ENCODE data around the gene GPX2. TPM values are rescaled to one million over a fixed set of nuclear protein-coding genes. Genes with fewer than 3 reads are reported as not detected.

GPX2 gene
- total and polyA plus RNA-seq, 10 of the 15 experiments (the other 5 are each of a cell fraction or from before 2014, with no cell fraction given), result not detected

DNA sequence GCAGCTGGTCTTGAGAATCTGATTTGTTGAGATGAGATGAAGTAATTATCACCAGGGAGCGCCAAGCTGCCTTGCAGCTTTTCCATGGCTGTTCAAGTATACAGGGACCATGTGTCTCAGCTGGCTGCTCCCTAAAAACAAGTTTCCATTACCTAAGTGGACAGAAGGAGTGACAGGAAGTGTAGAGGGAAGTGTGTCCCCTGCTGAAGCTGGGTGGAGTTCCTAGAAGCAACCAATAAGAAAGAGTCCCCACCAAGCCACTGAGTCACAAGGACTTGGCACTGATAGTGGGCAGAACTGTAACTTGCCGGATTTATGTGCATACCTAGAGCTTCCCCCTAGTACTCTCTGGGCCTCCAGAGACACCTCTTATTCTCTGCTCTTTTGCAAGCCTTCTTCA lies 1.5 kb upstream of the GPX2 start (continued):
- no peak for TF ChIP-seq POU2F2 (IDR thresholded peaks at IDR 0.05; ENCODE audit: borderline replicate concordance, low read depth, low read length)
- TF ChIP-seq BRCA1 (IDR thresholded peaks at IDR 0.05; ENCODE audit: low read depth, low read length), result no peak
- no peak for TF ChIP-seq ATF2 (IDR thresholded peaks at IDR 0.05; ENCODE audit: low read length)
- TF ChIP-seq RELB (IDR thresholded peaks at IDR 0.05; ENCODE audit: low read depth), result no peak
- no peak for TF ChIP-seq RELA (IDR thresholded peaks at IDR 0.05; ENCODE audit: borderline replicate concordance, partially characterized antibody)
- no peak for TF ChIP-seq CHD1 (IDR thresholded peaks at IDR 0.05; ENCODE audit: low read depth, low read length)

DNA sequence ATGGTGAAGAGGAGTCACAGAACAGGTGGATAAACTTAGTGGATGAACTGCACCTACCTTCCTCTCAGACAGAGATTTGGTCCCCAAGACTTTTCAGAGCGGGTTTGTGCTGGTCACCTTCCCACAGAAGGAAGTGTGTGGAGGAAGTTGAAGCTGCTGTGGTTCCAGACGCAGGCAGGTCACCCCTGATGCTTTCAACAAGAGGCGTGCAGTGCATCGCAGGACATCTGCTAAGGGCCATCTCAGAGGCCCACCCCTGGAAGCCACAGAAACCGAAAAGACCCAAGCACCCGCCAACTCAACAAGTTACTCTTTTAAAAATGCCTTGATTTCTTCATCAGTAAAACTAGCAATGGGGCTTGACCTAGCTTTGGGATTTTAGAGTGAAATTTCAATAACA lies 1.0 kb upstream of the GPX2 start:
- ATAC-seq (no peak), DNase-seq (ENCODE audit: low read depth, low spot score) (no peak), FAIRE-seq (no peak)
- Histone ChIP-seq H3K4me1 (ENCODE audit: control insufficient read depth, insufficient read depth, low read length) (no peaks in the 10 kb centered on the region), H3K27ac (ENCODE audit: control insufficient read depth, insufficient read depth) (no peak overlapping the region), H3K36me3 (ENCODE audit: control insufficient read depth in 2 of 2, insufficient read depth in 2 of 2, low read length in 1 of 2) (peaks cover 0 to 4% of the 10 kb centered on the region in 2 experiments; a peak in 2 of 4 replicates), H3K4me2 (ENCODE audit: control insufficient read depth, insufficient read depth) (no peak overlapping the region), H3K9ac (ENCODE audit: control insufficient read depth, insufficient read depth, low read length) (no peak overlapping the region), H3K79me2 (ENCODE audit: control insufficient read depth, insufficient read depth, low read length) (no peaks in the 10 kb centered on the region), H3K27me3 (replicated peaks in 1 of 2; ENCODE audit: control insufficient read depth in 2 of 2, insufficient read depth in 2 of 2, low read length in 1 of 2) (no peaks in the 10 kb centered on the region), H3K9me3 (replicated peaks; ENCODE audit: control insufficient read depth, insufficient read depth, low read length) (no peaks in the 10 kb centered on the region), H4K20me1 (ENCODE audit: control insufficient read depth, insufficient read depth) (no peaks in the 10 kb centered on the region), H2AFZ (ENCODE audit: control insufficient read depth, low read depth, low read length) (no peak overlapping the region), H3K4me3 (no peak overlapping the region)
- WGBS (ENCODE audit: insufficient coverage, insufficient replicate concordance, low lambda C conversion rate, missing lambda C conversion rate), result 33% methylated on average over 6 of the region's 6 CpGs
- ChIA-PET POLR2A (interaction anchor here (1.3 kb wide), 1 partner anchor 9 kb away, joined by 4 read pairs; no protein-coding TSS in a partner anchor), SMC1A (ENCODE audit: uncharacterized antibody, unreplicated experiment) (interaction anchor here (1.0 to 1.2 kb wide), 2 partner anchors 17 to 19 kb away, joined by 3 read pairs; no protein-coding TSS in a partner anchor), RAD21 (ENCODE audit: unreplicated experiment) (interaction anchor here (1.9 kb wide), 1 partner anchor 9 kb away, joined by 4 read pairs; no protein-coding TSS in a partner anchor), CTCF (interaction anchor here (0.6 to 2.3 kb wide), 5 partner anchors 9 to 164 kb away, joined by 3 to 7 read pairs (median 4); no protein-coding TSS in a partner anchor)
- intact Hi-C loops (cut with micrococcal nuclease; ENCODE audit: unreplicated experiment) (no loop called here), in situ Hi-C loops (cut with MboI) (no loop called here)
- BruUV-seq (replicated peaks), result no TSS peak
- no peak for TF ChIP-seq MYC (IDR thresholded peaks at IDR 0.05; ENCODE audit: insufficient read depth, insufficient read length, insufficient replicate concordance, low read length, severe bottlenecking)
- no peak for TF ChIP-seq ZNF24 (IDR thresholded peaks at IDR 0.05)
- no peak for TF ChIP-seq IKZF2 (IDR thresholded peaks at IDR 0.05)
- TF ChIP-seq IRF3 (IDR thresholded peaks at IDR 0.05), result no peak
- no peak for TF ChIP-seq SMAD5 (IDR thresholded peaks at IDR 0.05; ENCODE audit: low read depth)
- TF ChIP-seq RB1 (IDR thresholded peaks at IDR 0.05; ENCODE audit: borderline replicate concordance), result no peak
- TF ChIP-seq MLLT1 (IDR thresholded peaks at IDR 0.05), result no peak
- TF ChIP-seq, protein P1, sequence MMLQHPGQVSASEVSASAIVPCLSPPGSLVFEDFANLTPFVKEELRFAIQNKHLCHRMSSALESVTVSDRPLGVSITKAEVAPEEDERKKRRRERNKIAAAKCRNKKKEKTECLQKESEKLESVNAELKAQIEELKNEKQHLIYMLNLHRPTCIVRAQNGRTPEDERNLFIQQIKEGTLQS (IDR thresholded peaks at IDR 0.05; ENCODE audit: borderline replicate concordance, extremely low read depth, low read depth, low read length), result no peak
- TF ChIP-seq SRF (IDR thresholded peaks at IDR 0.05; ENCODE audit: low read depth in 2 of 2, low read length in 2 of 2), result no peak
- TF ChIP-seq MEF2B (IDR thresholded peaks at IDR 0.05; ENCODE audit: partially characterized antibody, poor library complexity, severe bottlenecking), result no peak

Data from GM12878 (cell line).